Measurements from ENCODE around the gene CCDC82. TPM values are rescaled to one million over a fixed set of nuclear protein-coding genes. Genes with fewer than 3 reads are reported as not detected.

Gene CCDC82
- total RNA-seq, 6 experiments from 2014 or later, result 14.0 to 18.2 (median 17.2) TPM

DNA sequence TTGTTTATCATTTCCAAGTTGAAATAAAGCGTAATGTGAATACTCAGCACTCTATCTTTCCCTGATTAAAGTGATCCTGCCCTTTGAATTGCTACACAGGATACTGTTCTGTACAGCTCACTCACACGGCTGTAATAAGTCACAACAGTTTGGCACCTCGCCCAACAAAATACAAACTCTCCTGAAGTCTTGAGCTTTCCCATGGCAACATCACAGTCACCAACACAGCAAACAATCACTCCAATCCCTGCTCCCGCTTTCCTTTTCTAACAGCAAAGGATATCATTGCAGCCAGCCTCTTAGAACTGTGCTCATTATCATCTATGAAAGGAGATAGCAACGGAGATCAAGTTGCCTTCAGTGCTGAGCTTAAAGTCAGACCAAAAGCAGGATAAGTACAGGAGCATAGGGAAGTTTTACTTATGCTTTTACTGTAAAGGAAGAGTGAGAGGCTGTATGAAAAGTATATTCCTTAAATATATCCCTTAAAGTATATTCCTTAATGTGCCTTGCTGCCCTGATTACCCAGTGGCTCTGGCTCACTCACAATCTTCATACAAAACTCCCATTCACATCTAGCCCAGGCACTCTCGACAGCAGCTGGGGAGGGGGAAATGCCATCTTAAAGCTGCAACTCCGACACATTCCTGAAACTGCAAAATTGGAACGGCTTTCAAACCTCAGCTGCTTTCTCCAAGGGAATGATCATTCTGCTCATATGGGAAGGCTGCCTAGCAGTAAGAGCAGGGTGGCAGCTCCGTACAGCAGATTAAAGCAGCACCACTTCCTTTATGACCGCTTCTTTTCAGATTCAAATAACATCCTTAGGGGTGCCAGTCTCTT lies 82.6 kb downstream of the CCDC82 start:
- Mint-ChIP-seq H3K27ac (peak overlapping the region; percentile 100), H3K27me3 (ENCODE audit: insufficient read depth) (no peaks in the 10 kb centered on the region), H3K9me3 (no peaks in the 10 kb centered on the region), H3K4me3 (peak overlapping the region; percentile 88), H3K36me3 (ENCODE audit: low read depth) (peaks cover under 1% of the 10 kb centered on the region; the same call in 1 of the 2 replicates), H3K4me1 (ENCODE audit: low read depth) (peaks cover 100% of the 10 kb centered on the region)
- TF ChIP-seq, protein P1, sequence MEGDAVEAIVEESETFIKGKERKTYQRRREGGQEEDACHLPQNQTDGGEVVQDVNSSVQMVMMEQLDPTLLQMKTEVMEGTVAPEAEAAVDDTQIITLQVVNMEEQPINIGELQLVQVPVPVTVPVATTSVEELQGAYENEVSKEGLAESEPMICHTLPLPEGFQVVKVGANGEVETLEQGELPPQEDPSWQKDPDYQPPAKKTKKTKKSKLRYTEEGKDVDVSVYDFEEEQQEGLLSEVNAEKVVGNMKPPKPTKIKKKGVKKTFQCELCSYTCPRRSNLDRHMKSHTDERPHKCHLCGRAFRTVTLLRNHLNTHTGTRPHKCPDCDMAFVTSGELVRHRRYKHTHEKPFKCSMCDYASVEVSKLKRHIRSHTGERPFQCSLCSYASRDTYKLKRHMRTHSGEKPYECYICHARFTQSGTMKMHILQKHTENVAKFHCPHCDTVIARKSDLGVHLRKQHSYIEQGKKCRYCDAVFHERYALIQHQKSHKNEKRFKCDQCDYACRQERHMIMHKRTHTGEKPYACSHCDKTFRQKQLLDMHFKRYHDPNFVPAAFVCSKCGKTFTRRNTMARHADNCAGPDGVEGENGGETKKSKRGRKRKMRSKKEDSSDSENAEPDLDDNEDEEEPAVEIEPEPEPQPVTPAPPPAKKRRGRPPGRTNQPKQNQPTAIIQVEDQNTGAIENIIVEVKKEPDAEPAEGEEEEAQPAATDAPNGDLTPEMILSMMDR (IDR thresholded peaks at IDR 0.05), result no peak
- peak; percentile 99 for DNase-seq

DNA sequence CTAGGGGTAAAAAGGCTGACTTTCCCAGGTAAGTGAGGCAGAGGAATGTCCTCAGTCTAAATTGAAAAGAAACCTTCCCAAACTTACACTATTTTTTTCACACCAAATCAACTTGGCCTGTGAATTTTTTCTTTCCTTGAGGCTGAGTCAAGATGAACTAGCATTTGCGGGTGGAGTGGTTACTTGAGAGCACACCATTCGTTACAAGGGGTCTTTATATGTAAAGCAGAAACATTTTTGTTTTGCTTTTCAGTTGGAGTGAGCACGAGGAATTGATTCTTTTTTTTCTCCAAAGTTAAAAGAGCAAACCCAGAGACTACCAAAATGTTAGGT lies 83.1 kb downstream of the CCDC82 start:
- no peaks in the 10 kb centered on the region for H3K36me3 Mint-ChIP-seq (ENCODE audit: low read depth)
- peak overlapping the region; percentile 100 for H3K27ac Mint-ChIP-seq
- TF ChIP-seq, protein P1 (IDR thresholded peaks at IDR 0.05), result no peak
- no peak for DNase-seq
- H3K27me3 Mint-ChIP-seq (ENCODE audit: insufficient read depth), result no peaks in the 10 kb centered on the region
- H3K4me3 Mint-ChIP-seq, result peak overlapping the region; percentile 88
- H3K4me1 Mint-ChIP-seq (ENCODE audit: low read depth), result peaks cover 98% of the 10 kb centered on the region
- H3K9me3 Mint-ChIP-seq, result no peaks in the 10 kb centered on the region

DNA sequence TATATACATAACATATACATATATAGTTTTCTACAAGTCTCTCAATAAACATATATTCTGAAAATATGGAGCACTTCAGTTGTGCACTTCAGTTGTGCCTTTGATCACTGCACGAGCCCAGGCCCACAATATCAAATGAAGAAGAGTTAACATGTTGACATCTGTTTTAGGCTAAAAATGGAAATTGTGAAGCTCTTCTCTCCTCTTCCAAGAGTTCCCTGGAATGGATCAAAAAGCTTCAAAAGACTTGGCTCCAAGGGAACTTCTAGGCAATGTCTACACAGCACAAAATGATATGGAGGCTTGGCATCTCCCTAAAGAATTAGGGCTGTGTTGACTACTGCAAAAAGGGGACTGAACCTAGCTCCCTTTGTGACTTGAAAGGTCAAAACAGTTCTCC lies 83.6 kb downstream of the CCDC82 start:
- Mint-ChIP-seq H3K27me3 (ENCODE audit: insufficient read depth) (no peaks in the 10 kb centered on the region), H3K4me3 (peak overlapping the region; percentile 88), H3K4me1 (ENCODE audit: low read depth) (peaks cover 96% of the 10 kb centered on the region), H3K27ac (peak overlapping the region; percentile 100), H3K36me3 (ENCODE audit: low read depth) (peaks cover under 1% of the 10 kb centered on the region; the same call in 1 of the 2 replicates), H3K9me3 (no peaks in the 10 kb centered on the region)
- TF ChIP-seq, protein P1 (IDR thresholded peaks at IDR 0.05), result no peak
- no peak for DNase-seq

DNA sequence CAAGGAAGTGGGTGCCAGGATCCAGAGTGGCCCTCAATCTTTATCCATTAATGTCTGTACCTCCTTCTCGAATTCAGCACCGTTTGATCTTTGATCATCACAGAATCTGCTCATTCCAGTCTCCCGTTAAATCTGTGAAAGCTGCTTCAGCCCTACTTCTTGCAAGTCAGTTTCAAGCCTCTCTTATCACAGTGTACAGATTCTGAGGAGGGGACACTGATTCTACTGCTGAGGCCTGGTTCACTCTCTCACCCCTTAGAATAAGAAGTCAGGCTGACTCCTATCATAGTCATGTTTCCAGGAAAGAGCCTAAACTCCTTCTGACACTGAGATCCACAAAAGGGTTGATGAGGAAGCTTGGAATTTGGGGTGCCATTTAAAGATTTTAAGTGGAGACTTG lies 85.7 kb downstream of the CCDC82 start:
- H3K27me3 Mint-ChIP-seq (ENCODE audit: insufficient read depth), result no peaks in the 10 kb centered on the region
- TF ChIP-seq, protein P1 (IDR thresholded peaks at IDR 0.05), result no peak
- peaks cover 91% of the 10 kb centered on the region for H3K4me1 Mint-ChIP-seq (ENCODE audit: low read depth)
- no peak for DNase-seq
- H3K36me3 Mint-ChIP-seq (ENCODE audit: low read depth), result peaks cover 14% of the 10 kb centered on the region
- H3K4me3 Mint-ChIP-seq, result peak overlapping the region; percentile 35
- H3K9me3 Mint-ChIP-seq, result no peaks in the 10 kb centered on the region
- H3K27ac Mint-ChIP-seq, result peak overlapping the region; percentile 87

DNA sequence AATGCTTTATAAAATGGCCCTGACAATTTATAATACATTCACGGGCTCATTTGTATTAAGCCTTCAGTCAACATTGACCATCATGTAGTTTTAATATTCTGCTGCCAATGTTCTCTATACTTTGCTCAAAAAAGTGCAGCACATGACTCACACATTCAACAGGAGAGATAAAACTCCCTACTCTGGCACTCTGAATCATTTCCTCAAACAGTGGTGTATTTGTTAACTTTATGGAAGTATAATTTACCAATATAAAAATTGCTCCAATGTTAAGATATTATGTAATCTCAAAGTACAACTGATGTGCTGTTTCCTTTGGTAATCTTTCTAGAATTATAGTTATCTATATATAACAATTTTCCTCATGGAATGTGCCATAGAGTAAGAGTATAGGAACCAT lies 86.6 kb downstream of the CCDC82 start:
- peak; percentile 58 for DNase-seq
- TF ChIP-seq, protein P1 (IDR thresholded peaks at IDR 0.05), result no peak
- Mint-ChIP-seq H3K27me3 (ENCODE audit: insufficient read depth) (no peaks in the 10 kb centered on the region), H3K36me3 (ENCODE audit: low read depth) (peaks cover 14% of the 10 kb centered on the region), H3K9me3 (no peaks in the 10 kb centered on the region), H3K4me3 (peak overlapping the region; percentile 23; the same call in 1 of the 2 replicates), H3K4me1 (ENCODE audit: low read depth) (peaks cover 82% of the 10 kb centered on the region), H3K27ac (peak overlapping the region; percentile 87)

Small RNA genes lying within 50 kb of the gene (microRNA-seq; reads per million reads assigned to microRNA genes)
- 2.3 reads per million for gene MIR1260B

Other genes starting within 250 kb of the CCDC82 start
- 10 to 100 TPM; 24.9 to 30.8 (median 28.3) TPM for gene MAML2, start 46.7 kb downstream of the CCDC82 start, total RNA-seq (2021; fragmentation: NEBNext Ultra II Directional; extraction: Animal tissue kit (Norgen Biotek cat#: 25700))
- gene JRKL, start 101 bp upstream of the CCDC82 start, total RNA-seq (2021; fragmentation: NEBNext Ultra II Directional; extraction: Animal tissue kit (Norgen Biotek cat#: 25700)), result 10 to 100 TPM; 11.1 to 15.1 (median 13.5) TPM